ENCODE results near the gene ATXN7L3.
"Not testable (repeated sequence)": the region's sequence is repeated elsewhere in the genome, so short reads cannot be mapped to it uniquely, and the experiment has no call there.

ATXN7L3 gene

DNA sequence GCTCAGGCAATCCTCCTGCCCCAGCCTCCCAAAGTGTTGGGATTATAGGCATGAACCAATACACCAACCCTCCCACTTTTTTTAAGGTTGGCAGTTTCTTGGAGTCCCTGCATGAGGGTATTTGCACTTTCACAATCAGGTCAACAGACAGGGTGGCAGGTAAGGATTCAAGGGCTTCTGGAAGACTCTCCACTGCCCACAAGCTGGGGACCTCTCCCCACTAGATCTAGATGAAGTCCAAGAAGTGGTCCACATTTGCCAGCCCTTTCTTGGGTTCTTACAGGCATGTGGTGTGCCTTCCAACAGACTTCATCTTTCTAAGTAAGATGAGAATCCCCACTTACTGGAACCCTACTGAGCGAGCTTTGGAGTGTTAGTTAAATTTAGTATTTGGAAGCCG is 25.3 kb downstream of the ATXN7L3 start:
- DNase-seq: no peak

DNA sequence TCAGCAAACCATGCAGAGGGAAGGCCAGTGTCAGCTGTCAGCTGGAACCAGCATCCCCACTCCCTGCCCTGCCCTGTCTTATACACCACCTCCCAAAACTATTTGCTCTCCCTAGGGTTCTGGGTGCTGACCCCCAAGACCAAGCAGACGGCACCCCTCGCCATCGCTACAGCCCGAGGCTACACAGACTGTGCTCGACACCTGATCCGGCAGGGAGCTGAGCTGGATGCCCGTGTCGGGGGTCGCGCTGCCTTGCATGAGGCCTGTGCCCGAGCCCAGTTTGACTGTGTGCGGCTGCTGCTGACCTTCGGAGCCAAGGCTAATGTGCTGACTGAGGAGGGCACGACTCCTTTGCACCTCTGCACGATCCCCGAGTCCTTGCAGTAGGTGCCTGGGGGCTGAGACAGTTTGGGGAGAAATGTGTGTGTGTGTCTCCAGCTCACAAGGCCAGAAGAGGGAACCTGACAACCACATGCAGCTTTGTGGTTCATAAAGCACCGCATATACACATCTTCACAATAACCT is 27.7 kb downstream of the ATXN7L3 start:
- DNase-seq: no peak

DNA sequence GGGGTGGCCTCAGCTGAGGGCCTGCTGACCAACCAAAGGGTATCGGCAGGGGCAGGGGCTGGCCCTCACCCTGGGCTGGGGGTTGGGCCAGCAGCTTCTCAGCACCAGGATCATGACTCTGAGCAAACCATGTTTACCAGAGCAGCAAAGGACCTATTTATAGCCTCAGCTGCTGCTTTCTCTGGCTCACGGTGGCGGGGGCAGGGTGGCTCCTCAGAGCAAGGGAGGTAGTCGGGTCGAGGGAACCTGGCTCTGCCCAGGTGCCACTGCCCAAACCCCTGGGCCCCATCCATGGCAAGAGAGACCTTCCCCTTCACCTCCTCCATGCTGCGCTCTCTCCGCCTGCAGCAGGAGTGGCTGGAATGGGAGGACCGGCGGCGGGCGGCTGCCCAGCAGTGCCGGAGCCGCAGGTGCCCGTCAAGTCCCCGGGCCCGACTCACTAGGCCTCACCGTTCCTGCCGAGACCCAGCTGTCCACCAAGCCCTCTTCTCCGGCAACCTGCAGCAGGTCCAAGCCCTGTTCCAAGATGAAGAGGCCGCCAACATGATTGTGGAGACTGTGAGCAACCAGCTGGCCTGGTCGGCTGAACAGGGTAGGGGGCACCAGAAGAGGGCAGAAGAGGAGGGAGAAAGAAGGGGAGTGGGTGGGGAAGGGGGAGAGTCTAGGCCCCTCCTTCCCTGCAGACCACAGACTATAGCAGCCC is 29.0 kb downstream of the ATXN7L3 start, which contains the start of gene ASB16:
TSS of gene ASB16 (plus strand) at position 206 of the 703 bp plus-strand sequence. CDS start at position 292, 86 bp downstream.
- DNase-seq: no peak

DNA sequence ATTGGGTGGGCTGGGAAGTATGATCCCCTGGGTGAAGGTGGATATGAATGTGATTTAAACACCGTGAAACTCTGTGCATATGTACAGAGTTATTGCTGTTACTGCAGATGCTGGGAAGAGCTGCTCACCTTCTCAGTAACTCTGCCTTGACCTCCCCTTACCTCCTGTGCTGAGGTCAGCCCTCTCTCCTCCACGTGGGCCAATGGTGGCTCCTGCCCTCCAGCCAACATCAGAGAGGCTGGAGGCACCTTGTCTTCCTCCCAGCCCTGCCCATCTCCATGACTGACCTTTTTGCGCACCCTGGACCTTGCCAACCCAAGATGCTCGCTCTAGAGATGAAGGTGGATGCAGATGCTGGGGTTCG is 29.6 kb downstream of the ATXN7L3 start:
- no peak for DNase-seq

DNA sequence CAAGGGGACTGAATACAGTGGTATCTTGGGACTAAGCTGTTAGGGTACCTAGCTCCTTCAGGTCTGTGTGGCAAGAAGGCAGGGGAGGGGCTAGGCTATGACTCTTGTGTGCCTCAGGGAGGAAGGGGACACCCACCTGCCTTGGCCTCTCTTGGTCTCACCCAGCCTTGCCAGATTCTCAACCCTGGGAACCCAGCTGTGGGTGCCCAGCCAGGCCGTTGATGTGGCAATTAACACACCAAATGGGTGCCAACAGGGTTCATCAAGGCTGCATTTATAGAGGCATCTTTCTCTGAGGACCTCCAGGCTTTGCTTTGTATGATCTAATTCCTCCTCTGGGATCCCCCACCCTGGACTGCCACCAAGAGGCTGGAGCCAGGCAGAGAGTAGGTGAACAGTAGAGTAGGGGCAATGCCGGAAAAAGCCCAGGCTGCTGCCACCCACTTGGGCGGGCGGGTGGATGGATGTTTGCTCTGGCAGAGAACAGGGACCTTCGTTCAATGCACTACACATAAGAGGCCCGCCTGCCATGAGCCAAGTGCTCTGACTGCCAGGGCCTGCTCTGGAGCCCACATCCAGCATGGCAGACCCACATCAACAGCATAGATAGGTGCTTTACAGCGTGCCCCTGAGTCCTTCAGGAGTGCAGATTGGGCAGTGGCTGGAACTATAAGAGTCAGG is 32.4 kb downstream of the ATXN7L3 start:
- DNase-seq: no peak

DNA sequence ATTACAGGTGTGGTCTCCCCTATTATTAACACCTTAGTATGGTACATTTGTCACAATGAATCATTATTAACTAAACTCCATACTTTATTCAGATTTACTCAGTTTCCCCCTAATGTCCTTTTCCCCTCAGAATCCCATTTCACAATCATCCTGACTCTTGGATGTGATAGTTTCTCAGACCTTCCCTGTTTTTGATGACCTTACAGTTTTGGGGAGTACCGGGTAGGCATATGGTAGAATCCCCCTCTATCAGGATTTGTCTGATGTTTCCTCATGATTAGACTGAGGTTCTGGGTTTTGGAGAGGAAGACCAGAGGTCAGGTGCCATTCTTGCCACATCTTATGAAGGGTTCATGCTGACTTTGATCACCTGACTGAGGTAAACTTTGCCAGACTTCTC is 35.2 kb downstream of the ATXN7L3 start:
- no peak for DNase-seq

DNA sequence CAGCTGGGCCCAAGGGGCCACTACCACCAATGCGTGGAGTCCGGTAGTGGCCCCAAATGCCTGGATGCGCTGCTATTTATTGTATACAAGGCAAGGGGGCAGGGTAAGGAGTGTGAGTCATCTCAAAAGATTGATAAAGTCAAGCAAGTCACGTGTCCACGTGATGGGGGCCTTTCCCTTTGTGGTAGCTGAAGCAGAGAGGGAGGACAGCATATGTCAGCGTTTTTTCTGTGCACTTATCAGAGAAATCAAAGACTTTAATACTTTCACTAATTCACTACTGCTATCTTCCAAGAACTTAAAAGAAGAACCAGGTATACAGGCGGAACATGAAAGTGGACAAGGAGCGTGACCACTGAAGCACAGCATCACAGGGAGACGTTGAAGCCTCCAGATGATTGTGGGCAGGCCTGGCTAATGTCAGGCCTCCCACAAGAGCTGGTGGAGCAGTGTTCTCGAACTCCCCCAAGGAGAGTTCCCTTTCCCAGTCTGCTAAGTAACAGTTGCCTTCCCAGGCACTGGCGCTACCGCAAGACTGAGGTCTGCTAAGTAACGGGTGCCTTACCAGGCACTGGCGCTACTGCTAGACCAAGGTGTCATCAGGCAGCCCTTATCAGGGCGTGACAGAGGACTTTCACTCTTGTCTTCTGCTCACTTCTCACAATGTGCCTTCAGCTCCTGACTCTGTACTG is 40.0 kb downstream of the ATXN7L3 start:
- DNase-seq: no peak

DNA sequence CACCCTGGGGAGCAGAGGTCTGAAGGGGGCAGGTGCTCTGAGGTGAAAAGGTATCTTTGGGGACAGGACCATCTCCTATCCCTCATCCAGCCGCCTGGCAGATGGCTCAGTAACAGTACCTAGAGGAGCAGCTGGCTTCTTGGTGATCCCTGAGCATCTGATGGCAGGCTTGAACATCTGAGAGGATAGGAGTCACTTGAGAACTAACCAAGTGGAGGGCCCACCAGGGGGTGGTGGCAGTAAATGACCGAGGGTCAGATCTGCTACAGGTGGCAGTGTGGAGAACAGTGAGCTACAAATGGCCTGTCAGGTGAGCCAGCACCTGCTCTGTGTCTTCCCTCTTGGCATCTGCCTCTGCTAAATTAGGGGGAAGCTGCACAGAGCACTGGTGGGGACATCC is 44.2 kb downstream of the ATXN7L3 start:
- no peak for DNase-seq

DNA sequence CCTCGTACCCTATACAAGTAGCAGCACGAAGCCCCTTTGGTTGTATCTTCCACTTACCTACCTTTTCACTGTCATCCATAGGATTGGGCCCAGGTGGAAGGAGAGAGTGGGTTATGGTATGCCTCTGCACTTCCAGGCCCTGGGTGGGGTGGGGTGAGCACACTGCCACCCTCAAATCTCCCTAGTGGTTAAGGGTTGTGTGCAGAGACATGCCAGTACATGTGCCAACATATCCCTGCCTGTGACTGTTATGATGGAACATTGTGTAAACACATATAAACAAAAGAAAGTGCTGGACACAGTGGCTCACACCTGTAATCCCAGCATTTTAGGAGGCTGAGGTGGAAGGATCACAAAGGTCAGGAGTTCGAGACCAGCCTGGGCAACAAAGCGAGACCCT is 46.8 kb downstream of the ATXN7L3 start:
- no peak for DNase-seq

DNA sequence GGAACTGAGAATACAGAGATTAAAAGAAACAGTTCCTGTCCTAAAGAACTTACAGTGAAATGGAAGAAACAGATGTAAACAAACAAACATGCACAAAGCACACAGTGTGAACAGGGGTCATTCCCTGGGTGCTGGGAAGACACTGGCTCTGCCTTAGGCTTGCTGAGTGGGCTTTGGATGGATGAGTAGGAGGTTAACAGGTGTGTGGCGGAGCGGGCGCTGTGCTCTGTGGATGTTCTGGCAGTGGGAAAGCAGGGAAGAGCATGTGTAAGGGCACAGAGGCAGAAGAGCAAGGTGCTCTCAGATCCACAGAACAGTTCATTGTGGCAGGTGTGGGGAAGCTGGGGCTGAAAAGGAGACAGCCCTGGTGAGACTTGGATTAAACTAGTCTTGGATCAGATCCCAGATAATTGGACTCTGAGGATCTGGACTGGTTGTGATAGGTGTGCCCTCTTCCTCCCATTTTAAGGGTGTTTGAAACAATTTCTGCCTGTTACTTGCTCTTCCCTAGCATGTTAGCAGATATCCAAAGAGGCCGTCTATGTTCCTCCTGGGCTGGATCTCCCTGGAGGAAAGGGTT is 49.8 kb downstream of the ATXN7L3 start:
- DNase-seq: no peak

DNA sequence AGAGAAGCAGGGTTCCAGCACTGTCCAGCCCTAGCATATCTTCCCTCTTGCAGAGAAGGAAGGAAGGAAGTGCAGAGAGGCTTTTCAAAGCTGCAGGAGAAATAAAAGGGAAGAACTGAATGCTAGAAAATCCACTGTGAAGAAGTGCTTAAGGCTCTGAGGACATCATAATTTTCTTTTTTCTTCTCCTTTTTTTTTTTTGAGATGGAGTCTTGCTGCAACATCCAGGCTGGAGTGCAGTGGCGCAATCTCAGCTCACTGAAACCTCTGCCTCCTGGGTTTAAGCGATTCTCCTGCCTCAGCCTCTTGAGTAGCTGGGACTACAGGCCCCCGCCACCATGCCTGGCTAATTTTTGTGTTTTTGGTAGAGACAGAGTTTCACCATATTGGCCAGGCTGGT is 50.6 kb downstream of the ATXN7L3 start:
- DNase-seq: peak; percentile 61 to 68

DNA sequence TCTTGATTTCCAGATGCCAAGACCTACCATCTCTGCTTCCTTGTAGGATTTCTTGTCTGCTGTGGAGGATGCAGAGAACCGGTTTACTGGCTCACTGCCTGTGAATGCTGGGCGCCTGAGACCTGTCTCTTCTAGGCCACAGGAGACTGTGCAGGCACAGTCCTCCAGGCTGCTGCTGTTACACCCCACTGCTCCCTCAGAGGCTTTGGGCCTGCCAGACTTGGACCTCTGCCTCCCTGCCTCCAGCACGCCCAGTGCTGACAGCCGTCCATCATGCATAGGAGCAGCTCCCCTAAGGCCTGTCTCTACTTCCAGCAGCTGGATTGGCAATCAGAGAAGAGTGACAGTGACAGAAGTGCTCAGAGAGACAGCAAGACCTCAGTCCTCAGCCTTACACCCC is 51.9 kb downstream of the ATXN7L3 start:
- DNase-seq: no peak

DNA sequence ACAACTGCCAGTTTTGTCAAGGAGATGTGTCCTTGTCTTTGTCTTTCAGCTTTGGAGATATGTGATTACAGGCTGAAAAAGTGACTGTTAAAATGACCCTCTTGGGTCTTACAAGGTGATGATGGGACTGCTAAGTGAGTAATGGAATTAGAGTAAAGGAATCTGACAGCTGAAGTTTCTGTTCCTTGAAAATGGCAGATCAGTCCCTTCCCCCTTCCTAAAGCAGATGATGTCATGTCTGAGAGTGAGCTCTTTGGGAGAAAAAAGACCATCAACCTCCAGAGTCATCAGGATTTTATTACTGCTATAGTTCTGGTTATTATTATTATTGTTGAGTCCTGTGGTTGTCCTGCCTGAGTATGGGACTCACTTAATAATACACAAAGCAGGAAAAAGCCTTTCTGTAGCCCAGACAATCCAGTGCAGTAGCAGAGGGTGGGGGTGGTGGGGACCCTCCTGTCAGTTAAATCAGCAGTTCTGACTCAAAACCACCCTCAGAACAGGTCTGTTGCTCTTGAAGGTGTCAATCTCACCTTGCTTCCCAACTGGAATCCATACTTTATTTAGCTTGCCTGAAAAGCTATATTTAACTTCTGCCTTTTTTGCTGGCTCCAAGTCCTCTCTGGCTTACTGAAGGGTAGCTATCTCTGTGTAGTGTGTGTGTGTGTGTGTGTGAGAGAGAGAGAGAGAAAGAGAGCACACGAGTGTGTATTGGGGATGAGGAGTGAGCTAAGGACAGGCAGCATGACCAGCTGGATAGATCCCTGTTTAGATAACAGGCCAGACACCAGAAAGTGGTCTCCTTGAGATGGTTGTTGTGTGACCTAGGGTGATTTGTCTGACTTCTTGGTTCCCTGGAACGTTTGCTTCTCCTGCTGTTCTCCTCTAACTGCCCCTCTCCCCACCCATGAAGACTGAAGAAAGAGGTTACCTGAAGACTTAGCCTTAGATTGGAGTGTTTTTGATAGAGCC is 53.0 kb downstream of the ATXN7L3 start:
- no peak for DNase-seq

DNA sequence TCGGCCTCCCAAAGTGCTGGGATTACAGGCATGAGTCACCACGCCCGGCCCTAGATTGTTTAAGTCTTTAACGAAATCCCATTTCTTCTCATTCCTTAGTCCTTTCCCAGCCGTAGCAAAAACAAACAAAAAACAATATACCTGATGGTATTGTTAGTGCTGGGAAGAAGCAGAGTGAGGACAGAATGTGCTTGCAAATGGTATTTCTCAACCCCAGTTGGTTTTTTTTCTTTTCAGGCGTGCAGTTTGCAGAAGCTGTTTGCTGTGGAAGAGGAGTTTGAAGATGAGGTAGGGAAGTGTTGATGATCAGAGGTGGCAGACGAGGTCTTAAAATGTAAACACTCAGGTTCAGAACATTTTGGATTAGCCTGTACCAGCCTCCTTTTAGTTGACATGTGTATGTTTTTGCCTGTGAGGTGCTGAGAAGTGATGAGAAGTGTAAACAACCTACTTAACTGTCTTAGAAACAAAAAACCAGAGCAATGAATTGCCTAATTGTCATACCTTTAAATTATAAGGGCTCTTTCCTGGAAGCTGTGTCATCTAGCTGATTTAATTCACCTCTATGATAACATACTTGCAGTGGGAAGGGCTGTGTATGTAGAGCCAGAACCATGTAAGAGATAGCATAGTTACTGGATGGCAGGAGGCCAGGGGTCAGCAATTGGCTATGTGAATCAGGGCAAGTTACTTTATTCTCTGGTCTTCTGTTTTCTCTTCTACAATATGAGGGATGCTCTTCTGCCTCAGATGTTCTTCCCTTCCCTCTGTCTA is 54.5 kb downstream of the ATXN7L3 start:
- no peak for DNase-seq

DNA sequence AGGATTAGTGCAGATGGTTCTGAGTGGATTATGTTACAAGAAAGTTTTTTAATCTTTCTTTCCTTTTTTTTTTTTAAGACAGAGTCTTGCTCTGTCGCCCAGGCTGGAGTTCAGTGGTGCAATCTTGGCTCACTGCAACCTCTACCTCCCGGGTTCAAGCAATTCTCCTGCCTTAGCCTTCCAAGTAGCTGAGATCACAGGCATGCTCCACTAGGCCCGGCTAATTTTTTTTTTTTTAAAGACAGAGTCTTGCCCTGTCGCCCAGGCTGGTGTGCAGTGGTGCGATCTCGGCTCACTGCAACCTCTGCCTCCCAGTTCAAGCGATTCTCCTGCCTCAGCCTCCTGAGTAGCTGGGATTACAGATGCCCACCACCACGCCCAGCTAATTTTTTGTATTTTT is 55.8 kb downstream of the ATXN7L3 start:
- not testable (repeated sequence) for DNase-seq

Measured in AML-193 (cell line).